GM23338 (cell line): ENCODE data around the gene DNAJC4.
A peak's percentile ranks its signal among the peaks of the same experiment; 100 is the strongest.

Experiments
- CREB1 ChIP-seq: fragments of 250-450 bp; sonication (Bioruptor Pico); IDR thresholded peaks from 2 replicates; pipeline ENCODE4 v1.5.0; 2020; ENCODE audit warnings: low read depth, mild to moderate bottlenecking, moderate library complexity
- EZH2 ChIP-seq: fragments of 200-600 bp; sonication (generic); IDR thresholded peaks from one replicate; pipeline ENCODE4 v1.8.0; 2017; ENCODE audit warnings: antibody characterized with exemption, mild to moderate bottlenecking, low read depth; ENCODE audit not compliant: unreplicated experiment
- EZH2phosphoT487 ChIP-seq: fragments of 200-600 bp; sonication (generic); IDR thresholded peaks from one replicate; pipeline ENCODE4 v1.8.1; 2018; ENCODE audit warnings: antibody characterized with exemption; ENCODE audit not compliant: unreplicated experiment
- JUNB ChIP-seq: IDR thresholded peaks from one replicate; pipeline ENCODE4 v1.6.1; 2016; ENCODE audit warnings: antibody characterized with exemption; ENCODE audit not compliant: unreplicated experiment
- NANOG ChIP-seq: IDR thresholded peaks from 2 replicates; pipeline ENCODE4 v1.6.1; 2016; ENCODE audit warnings: antibody characterized with exemption, borderline replicate concordance
- POLR2AphosphoS5 ChIP-seq: IDR thresholded peaks from 2 replicates; pipeline ENCODE4 v1.6.1; 2016; ENCODE audit warnings: antibody characterized with exemption, low read depth
- STAT1 ChIP-seq: IDR thresholded peaks from one replicate; pipeline ENCODE4 v1.6.1; 2016; ENCODE audit warnings: antibody characterized with exemption; ENCODE audit not compliant: unreplicated experiment
- ZNF114 ChIP-seq: fragments of 250-450 bp; sonication (Bioruptor Pico); IDR thresholded peaks from 2 replicates; pipeline ENCODE4 v1.5.0; 2020; ENCODE audit warnings: mild to moderate bottlenecking, moderate library complexity
- ZNF331 ChIP-seq: fragments of 250-450 bp; sonication (Bioruptor Pico); IDR thresholded peaks from 2 replicates; pipeline ENCODE4 v1.5.0; 2020; ENCODE audit warnings: low read depth, mild to moderate bottlenecking, moderate library complexity
- ZNF462 ChIP-seq: fragments of 250-450 bp; sonication (Bioruptor Pico); IDR thresholded peaks from 2 replicates; pipeline ENCODE4 v1.5.0; 2020; ENCODE audit warnings: mild to moderate bottlenecking, moderate library complexity
- TF ChIP-seq, protein P1 (sequence below), 2 experiments: fragments of 200-600 bp in 1 of 2; sonication (generic) in 1 of 2; conservative IDR thresholded peaks; 2 replicates each; pipeline versions ENCODE4 v1.5.1 to v1.6.1; 2016 to 2017; ENCODE audit warnings: antibody characterized with exemption in 2 of 2, low read depth in 2 of 2, mild to moderate bottlenecking in 2 of 2, moderate library complexity in 1 of 2
- TF ChIP-seq, protein P2 (sequence below): IDR thresholded peaks from one replicate; pipeline ENCODE4 v1.6.1; 2018; ENCODE audit warnings: antibody characterized with exemption; ENCODE audit not compliant: unreplicated experiment

DNA sequence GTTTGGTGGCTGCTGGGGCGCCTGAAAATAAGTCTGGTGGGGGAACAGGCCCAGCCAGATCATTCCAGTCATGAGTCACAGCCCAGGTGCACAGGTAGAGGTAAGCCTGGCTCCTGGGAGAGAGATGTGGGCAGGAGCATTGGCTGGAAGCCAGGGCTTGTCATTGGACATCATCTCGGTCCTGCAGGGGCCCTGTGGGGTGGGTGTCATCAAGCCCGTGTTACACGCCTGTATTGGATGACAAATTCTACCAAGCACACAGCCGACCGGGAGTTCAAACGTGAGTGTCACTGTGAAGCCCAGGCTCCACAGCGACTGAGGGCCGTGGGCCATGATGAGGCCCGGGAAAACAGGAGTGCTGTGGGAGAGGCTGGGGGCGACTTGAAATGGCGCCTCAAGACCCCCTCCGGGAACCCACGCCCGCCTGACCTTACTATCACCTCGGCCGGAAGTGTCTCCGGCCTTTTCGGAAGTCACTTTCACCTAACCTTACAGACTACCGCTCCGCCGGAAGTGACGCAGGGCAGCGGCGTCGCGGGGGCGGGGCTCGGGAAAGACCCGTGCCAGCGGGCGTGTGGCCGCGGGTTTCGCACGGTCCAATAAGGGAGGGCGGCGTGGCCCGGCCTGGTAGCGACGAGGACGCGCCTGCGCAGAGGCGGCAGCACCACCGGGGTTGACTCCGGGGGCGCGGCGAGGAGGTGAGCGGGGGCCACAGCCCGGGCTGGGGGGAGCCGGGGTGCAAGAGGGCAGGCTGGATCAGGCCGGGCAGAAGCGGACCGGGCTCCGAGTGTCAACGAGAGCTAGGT, 10.3 kb downstream of the DNAJC4 start, which contains the start of gene FKBP2:
- TF ChIP-seq, protein P1, sequence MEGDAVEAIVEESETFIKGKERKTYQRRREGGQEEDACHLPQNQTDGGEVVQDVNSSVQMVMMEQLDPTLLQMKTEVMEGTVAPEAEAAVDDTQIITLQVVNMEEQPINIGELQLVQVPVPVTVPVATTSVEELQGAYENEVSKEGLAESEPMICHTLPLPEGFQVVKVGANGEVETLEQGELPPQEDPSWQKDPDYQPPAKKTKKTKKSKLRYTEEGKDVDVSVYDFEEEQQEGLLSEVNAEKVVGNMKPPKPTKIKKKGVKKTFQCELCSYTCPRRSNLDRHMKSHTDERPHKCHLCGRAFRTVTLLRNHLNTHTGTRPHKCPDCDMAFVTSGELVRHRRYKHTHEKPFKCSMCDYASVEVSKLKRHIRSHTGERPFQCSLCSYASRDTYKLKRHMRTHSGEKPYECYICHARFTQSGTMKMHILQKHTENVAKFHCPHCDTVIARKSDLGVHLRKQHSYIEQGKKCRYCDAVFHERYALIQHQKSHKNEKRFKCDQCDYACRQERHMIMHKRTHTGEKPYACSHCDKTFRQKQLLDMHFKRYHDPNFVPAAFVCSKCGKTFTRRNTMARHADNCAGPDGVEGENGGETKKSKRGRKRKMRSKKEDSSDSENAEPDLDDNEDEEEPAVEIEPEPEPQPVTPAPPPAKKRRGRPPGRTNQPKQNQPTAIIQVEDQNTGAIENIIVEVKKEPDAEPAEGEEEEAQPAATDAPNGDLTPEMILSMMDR (conservative IDR thresholded peaks at IDR 0.05; ENCODE audit: low read depth in 2 of 2): no peak
- TF ChIP-seq POLR2AphosphoS5 (peak; percentile 95), EZH2 (no peak), JUNB (no peak), EZH2phosphoT487 (no peak), STAT1 (no peak), CREB1 (CRISPR knock-in tag) (peak; percentile 93), ZNF114 (no peak), ZNF331 (CRISPR knock-in tag) (no peak), ZNF462 (CRISPR knock-in tag) (no peak), NANOG (no peak)
- TF ChIP-seq, protein P2, sequence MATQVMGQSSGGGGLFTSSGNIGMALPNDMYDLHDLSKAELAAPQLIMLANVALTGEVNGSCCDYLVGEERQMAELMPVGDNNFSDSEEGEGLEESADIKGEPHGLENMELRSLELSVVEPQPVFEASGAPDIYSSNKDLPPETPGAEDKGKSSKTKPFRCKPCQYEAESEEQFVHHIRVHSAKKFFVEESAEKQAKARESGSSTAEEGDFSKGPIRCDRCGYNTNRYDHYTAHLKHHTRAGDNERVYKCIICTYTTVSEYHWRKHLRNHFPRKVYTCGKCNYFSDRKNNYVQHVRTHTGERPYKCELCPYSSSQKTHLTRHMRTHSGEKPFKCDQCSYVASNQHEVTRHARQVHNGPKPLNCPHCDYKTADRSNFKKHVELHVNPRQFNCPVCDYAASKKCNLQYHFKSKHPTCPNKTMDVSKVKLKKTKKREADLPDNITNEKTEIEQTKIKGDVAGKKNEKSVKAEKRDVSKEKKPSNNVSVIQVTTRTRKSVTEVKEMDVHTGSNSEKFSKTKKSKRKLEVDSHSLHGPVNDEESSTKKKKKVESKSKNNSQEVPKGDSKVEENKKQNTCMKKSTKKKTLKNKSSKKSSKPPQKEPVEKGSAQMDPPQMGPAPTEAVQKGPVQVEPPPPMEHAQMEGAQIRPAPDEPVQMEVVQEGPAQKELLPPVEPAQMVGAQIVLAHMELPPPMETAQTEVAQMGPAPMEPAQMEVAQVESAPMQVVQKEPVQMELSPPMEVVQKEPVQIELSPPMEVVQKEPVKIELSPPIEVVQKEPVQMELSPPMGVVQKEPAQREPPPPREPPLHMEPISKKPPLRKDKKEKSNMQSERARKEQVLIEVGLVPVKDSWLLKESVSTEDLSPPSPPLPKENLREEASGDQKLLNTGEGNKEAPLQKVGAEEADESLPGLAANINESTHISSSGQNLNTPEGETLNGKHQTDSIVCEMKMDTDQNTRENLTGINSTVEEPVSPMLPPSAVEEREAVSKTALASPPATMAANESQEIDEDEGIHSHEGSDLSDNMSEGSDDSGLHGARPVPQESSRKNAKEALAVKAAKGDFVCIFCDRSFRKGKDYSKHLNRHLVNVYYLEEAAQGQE: no peak
